Upper lobe of left lung (tissue), 4 donors: ENCODE measurements around the gene CHMP3.

Experiments used
- POLR2A ChIP-seq, 4 donors: fragments of 450-650 bp; IDR thresholded peaks; one replicate each; pipeline ENCODE4 v1.5.1; 2016 to 2017; ENCODE audit warnings: antibody characterized with exemption in 4 of 4, mild to moderate bottlenecking in 2 of 4
- POLR2AphosphoS5 ChIP-seq, 2 donors: sonication (generic); formaldehyde crosslinking; IDR thresholded peaks; one replicate each; pipeline ENCODE4 v1.5.1; 2017; ENCODE audit warnings: antibody characterized with exemption in 2 of 2

DNA sequence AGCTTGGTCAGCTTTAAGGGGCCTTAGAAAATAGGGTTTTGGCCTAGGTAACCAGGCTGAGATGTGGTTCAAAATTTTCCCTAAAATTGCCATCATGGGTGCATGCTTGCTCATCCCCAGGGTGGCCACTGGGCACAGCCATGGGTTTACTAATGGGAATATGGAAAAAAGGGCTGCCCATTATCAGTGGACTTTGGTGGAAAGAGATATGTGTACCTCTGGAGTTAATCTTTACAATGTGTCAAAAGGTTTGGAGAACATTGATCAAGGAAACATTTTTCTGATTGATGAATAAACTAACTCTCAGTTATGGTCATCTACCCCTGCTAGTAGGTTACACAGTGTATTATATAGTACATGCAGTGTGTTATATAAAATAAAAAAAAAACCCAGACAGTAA is 109.0 kb downstream of the CHMP3 start:
- TF ChIP-seq POLR2A (IDR thresholded peaks at IDR 0.05) (no peak), POLR2AphosphoS5 (IDR thresholded peaks at IDR 0.05) (no peak)
